Sigmoid colon (tissue), 7 donors: ENCODE data around the gene AADAT. TPM values are rescaled to one million over a fixed set of nuclear protein-coding genes. Genes with fewer than 3 reads are reported as not detected.
"Not testable (repeated sequence)": the region's sequence is repeated elsewhere in the genome, so short reads cannot be mapped to it uniquely, and the experiment has no call there.

Experiments
- DNase-seq: peaks from one replicate; pipeline ENCODE4 v3.0.0-alpha.2; 2019
- H3K27ac ChIP-seq, 4 donors: fragments of 200-600 bp; sonication (generic); one replicate each; pipeline ENCODE4 v1.5.1; 2016 to 2019; ENCODE audit warnings: mild to moderate bottlenecking in 1 of 4
- H3K27me3 ChIP-seq, 3 donors: fragments of 200-600 bp; sonication (generic); one replicate each; pipeline ENCODE4 v1.5.1; 2019; ENCODE audit warnings: mild to moderate bottlenecking in 1 of 3
- H3K36me3 ChIP-seq, 4 donors: fragments of 200-600 bp; sonication (generic); one replicate each; pipeline ENCODE4 v1.5.1; 2016 to 2019
- H3K4me1 ChIP-seq, 4 donors: fragments of 200-600 bp; sonication (generic); one replicate each; pipeline ENCODE4 v1.5.1; 2017 to 2019
- H3K4me3 ChIP-seq, 4 donors: fragments of 200-600 bp; sonication (generic); one replicate each; pipeline ENCODE4 v1.5.1; 2017 to 2019; ENCODE audit warnings: mild to moderate bottlenecking in 2 of 4, moderate library complexity in 1 of 4
- H3K9me3 ChIP-seq, 4 donors: fragments of 200-600 bp in 3 of 4; sonication (generic) in 3 of 4; one replicate each; pipeline versions ENCODE4 v1.5.1 to v1.6.1; 2013 to 2019
- EP300 ChIP-seq, 4 donors: sonication (generic); formaldehyde crosslinking; IDR thresholded peaks; one replicate each; pipeline ENCODE4 v1.6.1; 2017; ENCODE audit warnings: antibody characterized with exemption in 4 of 4
- POLR2A ChIP-seq, 2 donors: fragments of 450-650 bp; IDR thresholded peaks; one replicate each; pipeline ENCODE4 v1.6.1; 2016; ENCODE audit warnings: antibody characterized with exemption in 2 of 2, mild to moderate bottlenecking in 2 of 2, moderate library complexity in 2 of 2
- POLR2AphosphoS5 ChIP-seq, 4 donors: sonication (generic); formaldehyde crosslinking; IDR thresholded peaks; one replicate each; pipeline ENCODE4 v1.6.1; 2017; ENCODE audit warnings: antibody characterized with exemption in 4 of 4
- WGBS, 2 donors: extraction: QIAGEN DNeasy Blood & Tissue Kit; methylation state at CpG; one replicate each; pipeline ENCODE4 v1.1.7; 2013; 5-methylcytosine and 5-hydroxymethylcytosine counted together
- intact Hi-C: fragments of 100-400 bp; cut with DNase I; formaldehyde crosslinking; loops from one replicate; pipeline ENCODE4 v1.15.1; 2023
- polyA plus RNA-seq, 3 donors: library from polyadenylated mRNA; stranded (reverse); fragments of 200-250 nt; gene quantifications; one replicate each; pipeline ENCODE4 v1.2.3, GENCODE V29; 2013
- total RNA-seq, 4 donors: library from RNA; depleted of rRNA; stranded (reverse); fragments of >200 nt; gene quantifications; one replicate each; pipeline ENCODE4 v1.1.0, GENCODE V29; 2016
- TF ChIP-seq, protein P1 (sequence below), 4 experiments: fragments of 450-650 bp in 3 of 4; fragments of 200-600 bp in 1 of 4; IDR thresholded peaks; one replicate each; pipeline ENCODE4 v1.5.1; 2016 to 2019; ENCODE audit warnings: antibody characterized with exemption in 4 of 4, mild to moderate bottlenecking in 3 of 4, moderate library complexity in 2 of 4
- donor health status: healthy with polysubstance abuse.
- donor health status: Bipolar disorder and iron deficiency.
- donor health status: healthy.

Gene AADAT
- total and polyA plus RNA-seq, 7 donors = 0.92 to 12.7 (median 4.3) TPM

DNA sequence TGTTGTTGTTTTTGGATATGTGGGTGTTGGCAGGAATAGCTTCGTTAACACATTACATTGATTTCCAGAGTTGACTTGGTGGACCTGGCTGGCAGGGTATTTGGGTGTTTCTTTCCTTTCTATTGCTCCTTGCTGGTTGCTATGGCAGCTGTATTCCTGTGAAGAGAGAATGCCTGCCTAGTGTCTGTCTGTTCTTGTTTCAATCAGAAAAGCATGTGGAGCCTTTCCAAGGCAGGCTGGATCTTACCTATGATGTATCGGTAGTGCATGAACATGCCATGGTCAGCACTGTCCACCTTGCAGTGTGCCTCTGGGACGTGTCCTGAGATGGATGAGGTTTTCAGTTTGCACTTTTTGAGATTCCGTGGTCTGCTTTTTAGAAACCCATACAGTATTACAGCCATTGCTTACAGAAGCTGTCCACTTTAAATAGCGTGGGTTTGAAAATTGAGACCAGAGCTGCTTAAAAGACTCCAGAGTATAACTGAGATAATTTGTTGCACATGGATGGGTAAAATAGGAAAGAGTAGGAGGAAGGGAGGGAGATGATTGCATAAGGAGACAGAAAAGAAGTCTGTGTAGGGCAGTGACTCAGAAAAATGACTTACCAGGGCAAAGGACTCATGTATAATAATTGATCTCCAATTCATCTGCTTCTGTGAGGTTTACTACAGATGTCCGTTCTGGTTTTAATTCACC, 20.0 kb upstream of the AADAT start:
- no peak overlapping the region for H3K27ac ChIP-seq
- H3K9me3 ChIP-seq = no peaks in the 10 kb centered on the region
- WGBS, 2 donors = 75 to 80% methylated on average over 6 of the region's 6 CpGs
- H3K4me1 ChIP-seq = peaks cover 0 to 5% (median 2%) of the 10 kb centered on the region in 4 donors
- H3K27me3 ChIP-seq = no peaks in the 10 kb centered on the region
- no peak for TF ChIP-seq POLR2A (IDR thresholded peaks at IDR 0.05)
- TF ChIP-seq, protein P1, sequence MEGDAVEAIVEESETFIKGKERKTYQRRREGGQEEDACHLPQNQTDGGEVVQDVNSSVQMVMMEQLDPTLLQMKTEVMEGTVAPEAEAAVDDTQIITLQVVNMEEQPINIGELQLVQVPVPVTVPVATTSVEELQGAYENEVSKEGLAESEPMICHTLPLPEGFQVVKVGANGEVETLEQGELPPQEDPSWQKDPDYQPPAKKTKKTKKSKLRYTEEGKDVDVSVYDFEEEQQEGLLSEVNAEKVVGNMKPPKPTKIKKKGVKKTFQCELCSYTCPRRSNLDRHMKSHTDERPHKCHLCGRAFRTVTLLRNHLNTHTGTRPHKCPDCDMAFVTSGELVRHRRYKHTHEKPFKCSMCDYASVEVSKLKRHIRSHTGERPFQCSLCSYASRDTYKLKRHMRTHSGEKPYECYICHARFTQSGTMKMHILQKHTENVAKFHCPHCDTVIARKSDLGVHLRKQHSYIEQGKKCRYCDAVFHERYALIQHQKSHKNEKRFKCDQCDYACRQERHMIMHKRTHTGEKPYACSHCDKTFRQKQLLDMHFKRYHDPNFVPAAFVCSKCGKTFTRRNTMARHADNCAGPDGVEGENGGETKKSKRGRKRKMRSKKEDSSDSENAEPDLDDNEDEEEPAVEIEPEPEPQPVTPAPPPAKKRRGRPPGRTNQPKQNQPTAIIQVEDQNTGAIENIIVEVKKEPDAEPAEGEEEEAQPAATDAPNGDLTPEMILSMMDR (IDR thresholded peaks at IDR 0.05) = no peak
- no peak for TF ChIP-seq EP300 (IDR thresholded peaks at IDR 0.05)
- no peak for TF ChIP-seq POLR2AphosphoS5 (IDR thresholded peaks at IDR 0.05)
- H3K36me3 ChIP-seq = no peaks in the 10 kb centered on the region
- DNase-seq = no peak
- H3K4me3 ChIP-seq = no peak overlapping the region
- intact Hi-C loops = no loop called here

DNA sequence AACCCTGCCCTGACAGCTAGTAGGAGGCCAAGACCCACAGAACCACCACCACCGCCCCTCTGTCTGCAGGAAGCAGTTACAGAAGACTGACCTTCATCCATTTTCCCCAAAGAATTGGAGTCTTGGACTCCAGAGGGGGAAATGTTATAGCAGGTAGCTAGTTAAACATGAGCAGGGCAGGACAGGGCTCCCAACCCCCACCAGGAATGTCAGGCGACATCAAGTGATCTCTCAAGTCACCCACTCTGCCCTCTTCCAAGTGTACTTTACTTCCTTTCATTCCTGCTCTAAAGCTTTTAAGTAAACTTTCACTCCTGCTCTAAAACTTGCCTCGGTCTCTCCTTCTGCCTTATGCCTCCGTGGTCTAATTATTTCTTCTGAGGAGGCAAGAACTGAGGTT, 17.1 kb upstream of the AADAT start:
- WGBS, 2 donors = 79% methylated on average over 4 of the region's 4 CpGs
- no peak overlapping the region for H3K27ac ChIP-seq
- no peaks in the 10 kb centered on the region for H3K9me3 ChIP-seq
- peaks cover 0 to 5% (median 2%) of the 10 kb centered on the region in 4 donors for H3K4me1 ChIP-seq
- H3K36me3 ChIP-seq = no peaks in the 10 kb centered on the region
- no peak for TF ChIP-seq POLR2AphosphoS5 (IDR thresholded peaks at IDR 0.05)
- TF ChIP-seq POLR2A (IDR thresholded peaks at IDR 0.05) = no peak
- no peak for TF ChIP-seq EP300 (IDR thresholded peaks at IDR 0.05)
- TF ChIP-seq, protein P1 (IDR thresholded peaks at IDR 0.05) = no peak
- DNase-seq = no peak
- intact Hi-C loops = no loop called here
- no peak overlapping the region for H3K4me3 ChIP-seq
- no peaks in the 10 kb centered on the region for H3K27me3 ChIP-seq

DNA sequence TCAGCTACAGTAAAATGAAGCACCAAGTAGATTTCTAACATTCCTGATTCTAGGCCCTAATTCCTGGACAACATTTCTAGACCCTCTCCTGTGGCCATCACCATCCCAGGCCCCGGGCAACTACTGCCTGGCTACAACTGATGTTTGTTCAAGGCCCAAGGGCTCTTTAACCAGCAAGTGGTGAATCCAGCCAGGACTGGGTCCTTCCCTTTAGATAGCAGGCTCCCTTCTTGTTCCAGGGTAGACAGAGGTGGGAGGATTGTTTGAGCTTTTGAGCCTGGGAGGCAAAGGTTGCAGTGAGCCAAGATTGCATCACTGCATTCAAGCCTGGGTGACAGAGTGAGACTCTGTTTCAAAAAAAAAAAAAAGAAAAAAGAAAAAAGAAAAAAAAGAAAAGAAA, 12.7 kb upstream of the AADAT start:
- no peaks in the 10 kb centered on the region for H3K27me3 ChIP-seq
- intact Hi-C loops = no loop called here
- DNase-seq = no peak
- H3K4me3 ChIP-seq = no peak overlapping the region
- no peaks in the 10 kb centered on the region for H3K4me1 ChIP-seq
- TF ChIP-seq, protein P1 (IDR thresholded peaks at IDR 0.05) = no peak
- TF ChIP-seq POLR2A (IDR thresholded peaks at IDR 0.05) = no peak
- TF ChIP-seq EP300 (IDR thresholded peaks at IDR 0.05) = no peak
- no peak for TF ChIP-seq POLR2AphosphoS5 (IDR thresholded peaks at IDR 0.05)
- no peaks in the 10 kb centered on the region for H3K9me3 ChIP-seq
- no peak overlapping the region for H3K27ac ChIP-seq
- H3K36me3 ChIP-seq = no peaks in the 10 kb centered on the region
- WGBS, 2 donors = 85 to 91% methylated on average over 1 of the region's 1 CpG

DNA sequence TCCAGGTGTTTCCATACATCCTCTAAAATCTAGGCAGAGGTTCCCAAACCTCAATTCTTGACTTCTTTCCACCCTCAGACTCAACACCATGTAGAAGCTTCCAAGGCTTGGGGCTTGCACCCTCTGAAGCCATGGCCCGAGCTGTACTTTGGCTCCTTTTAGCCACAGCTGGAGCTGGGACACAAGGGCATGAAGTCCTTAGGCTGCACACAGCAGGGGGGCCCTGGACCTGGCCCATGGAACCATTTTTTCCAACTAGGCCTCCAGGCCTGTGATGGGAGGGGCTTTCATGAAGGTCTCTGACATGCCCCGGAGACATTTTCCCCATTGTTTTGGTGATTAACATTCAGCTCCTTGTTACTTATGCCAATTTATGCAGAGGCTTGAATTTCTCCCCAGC, 8.4 kb upstream of the AADAT start:
- H3K27ac ChIP-seq, intact Hi-C loops, H3K9me3 ChIP-seq, H3K36me3 ChIP-seq, DNase-seq, H3K27me3 ChIP-seq, H3K4me1 ChIP-seq, H3K4me3 ChIP-seq: not testable (repeated sequence)
- WGBS, 2 donors = 92 to 95% methylated on average over 2 of the region's 2 CpGs

DNA sequence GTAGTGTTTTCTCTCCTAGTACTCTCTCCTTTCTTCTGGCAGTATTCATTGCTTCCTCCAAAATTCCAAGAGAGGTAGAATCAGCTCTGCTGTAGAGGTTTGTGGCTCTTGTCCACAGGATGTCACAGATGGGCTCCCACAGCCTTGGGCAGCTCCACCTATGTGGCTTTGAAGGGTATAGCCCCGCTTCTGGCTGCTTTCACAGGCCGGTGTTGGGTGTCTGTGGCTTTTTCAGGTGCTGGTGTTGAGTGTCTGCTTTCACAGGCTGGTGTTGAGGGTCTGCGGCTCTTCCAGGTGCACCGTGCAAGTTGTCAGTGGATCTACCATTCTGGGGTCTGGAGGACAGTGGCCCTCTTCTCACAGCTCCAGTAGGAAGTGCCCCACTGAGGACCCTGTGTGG, 7.9 kb upstream of the AADAT start:
- 76 to 84% methylated on average over 4 of the region's 4 CpGs for WGBS, 2 donors
- Histone ChIP-seq H3K9me3 (no peaks in the 10 kb centered on the region), H3K4me1 (no peaks in the 10 kb centered on the region), H3K27me3 (no peaks in the 10 kb centered on the region), H3K27ac (no peak overlapping the region), H3K4me3 (no peak overlapping the region), H3K36me3 (no peaks in the 10 kb centered on the region)
- TF ChIP-seq EP300 (IDR thresholded peaks at IDR 0.05) (no peak), POLR2A (IDR thresholded peaks at IDR 0.05) (no peak), POLR2AphosphoS5 (IDR thresholded peaks at IDR 0.05) (no peak)
- TF ChIP-seq, protein P1 (IDR thresholded peaks at IDR 0.05) = no peak
- intact Hi-C loops = no loop called here
- DNase-seq = no peak
